HCT116 (cell line): Measurements from ENCODE around the gene CSHL1. TPM values are rescaled to one million over a fixed set of nuclear protein-coding genes. Genes with fewer than 3 reads are reported as not detected.

ENCODE experiments used
- ATAC-seq: fragments of 200-7000 bp; cut with Tn5 transposase; 2 replicates; pipeline ENCODE4 v1.9.1; 2020; ENCODE audit warnings: mild to moderate bottlenecking, moderate library complexity
- BruUV-seq: library from RNA; stranded (reverse); fragments of 400-500 nt; replicated peaks from 2 replicates; lab custom pipeline; 2021; lab: Mats Ljungman, UMichigan
- CTCF ChIA-PET: fragments of 300-600 bp; sonication (Branson Sonifier 250); formaldehyde crosslinking; loops from one replicate; lab custom pipeline; 2021; ENCODE audit warnings: antibody characterized with exemption; lab: Charles Lee
- POLR2A ChIA-PET: fragments of 300-600, 350-600 bp; sonication (Branson Sonifier 250); formaldehyde crosslinking; loops from one replicate; lab custom pipeline; 2021; ENCODE audit warnings: antibody characterized with exemption; lab: Charles Lee
- RAD21 ChIA-PET, 2 experiments: fragments of 300-600 bp; sonication (Branson Sonifier 250); formaldehyde crosslinking; loops; one replicate each; lab custom pipeline; 2023; ENCODE audit warnings: low total read pairs in 2 of 2; ENCODE audit not compliant: uncharacterized antibody in 2 of 2, unreplicated experiment in 2 of 2, low non-redundant PET in 1 of 2; lab: Charles Lee
- DNase-seq: peaks from one replicate; pipeline ENCODE4 v3.0.0-alpha.2; 2010; ENCODE audit warnings: low read depth, low spot score
- H2AFZ ChIP-seq: fragments of 200-600 bp; shearing (Covaris generic), sonication (generic); 2 replicates; pipeline ENCODE4 v1.6.1; 2017; ENCODE audit warnings: low read depth, mixed run types, mixed read lengths, antibody characterized with exemption, low read length; ENCODE audit not compliant: poor library complexity, severe bottlenecking
- H3K27ac ChIP-seq: 2 replicates; pipeline ENCODE4 v1.5.1; 2012; ENCODE audit warnings: low read depth, low read length
- H3K27me3 ChIP-seq: fragments of 200-600 bp; sonication (generic); 2 replicates; pipeline ENCODE4 v1.6.1; 2016; ENCODE audit warnings: mixed run types, low read length, mixed read lengths; ENCODE audit not compliant: insufficient read depth
- H3K36me3 ChIP-seq, 2 experiments: fragments of 200-500 bp in 1 of 2; fragments of 200-600 bp in 1 of 2; sonication (Bioruptor generic) in 1 of 2; sonication (generic) in 1 of 2; 2 replicates each; pipeline versions ENCODE4 v1.5.1 to v1.6.1; 2014 to 2016; ENCODE audit warnings: low read length in 2 of 2, inconsistent platforms in 1 of 2, mixed read lengths in 1 of 2, mixed run types in 1 of 2; ENCODE audit not compliant: insufficient read depth in 2 of 2, control insufficient read depth in 1 of 2
- H3K4me1 ChIP-seq, 2 experiments: fragments of 200-600 bp in 1 of 2; sonication (generic) in 1 of 2; 2 replicates each; pipeline versions ENCODE4 v1.5.1 to v1.6.1; 2012 to 2017; ENCODE audit warnings: low read length in 2 of 2, inconsistent platforms in 1 of 2, mild to moderate bottlenecking in 1 of 2, mixed read lengths in 1 of 2, mixed run types in 1 of 2, moderate library complexity in 1 of 2; ENCODE audit not compliant: insufficient read depth in 2 of 2, control insufficient read depth in 1 of 2
- H3K4me2 ChIP-seq: fragments of 200-600 bp; sonication (generic); 2 replicates; pipeline ENCODE4 v1.6.1; 2017; ENCODE audit warnings: mixed run types, low read length, mixed read lengths
- H3K4me3 ChIP-seq, 2 experiments: fragments of 200-600 bp in 1 of 2; sonication (generic) in 1 of 2; replicated peaks in 1 of 2; 2 replicates each; pipeline ENCODE4 v1.5.1; 2011 to 2016; ENCODE audit warnings: low read length in 2 of 2, control low read depth in 1 of 2, low read depth in 1 of 2, mild to moderate bottlenecking in 1 of 2, mixed read lengths in 1 of 2, mixed run types in 1 of 2
- H3K79me2 ChIP-seq: fragments of 200-600 bp; sonication (generic); 2 replicates; pipeline ENCODE4 v1.6.1; 2017; ENCODE audit warnings: mild to moderate bottlenecking, mixed run types, low read length, moderate library complexity, mixed read lengths; ENCODE audit not compliant: insufficient read depth
- H3K9ac ChIP-seq: fragments of 200-600 bp; sonication (generic); 2 replicates; pipeline ENCODE4 v1.6.1; 2016; ENCODE audit warnings: low read length, mixed read lengths
- H3K9me2 ChIP-seq: fragments of 200-600 bp; sonication (generic), shearing (Covaris generic); 2 replicates; pipeline ENCODE4 v1.6.1; 2017; ENCODE audit warnings: mixed run types, mild to moderate bottlenecking, moderate library complexity; ENCODE audit not compliant: insufficient read depth
- H3K9me3 ChIP-seq, 2 experiments: fragments of 200-500 bp in 1 of 2; fragments of 200-600 bp in 1 of 2; sonication (Bioruptor generic) in 1 of 2; sonication (generic) in 1 of 2; 2 replicates each; pipeline ENCODE4 v1.6.1; 2014 to 2017; ENCODE audit warnings: low read length in 2 of 2, mixed read lengths in 2 of 2, inconsistent platforms in 1 of 2, low read depth in 1 of 2, mild to moderate bottlenecking in 1 of 2, mixed run types in 1 of 2, moderate library complexity in 1 of 2; ENCODE audit not compliant: control insufficient read depth in 1 of 2, insufficient read depth in 1 of 2
- H4K20me1 ChIP-seq: fragments of 200-600 bp; sonication (generic), shearing (Covaris generic); 2 replicates; pipeline ENCODE4 v1.6.1; 2017; ENCODE audit warnings: mixed run types, mild to moderate bottlenecking, moderate library complexity; ENCODE audit not compliant: insufficient read depth
- CTCF ChIP-seq, 3 experiments: fragments of 200-600 bp in 1 of 3; sonication (generic) in 1 of 3; IDR thresholded peaks in 2 of 3; conservative IDR thresholded peaks in 1 of 3; 2 replicates each; pipeline ENCODE4 v1.5.1; 2012 to 2017; ENCODE audit warnings: low read depth in 2 of 3, low read length in 2 of 3, antibody characterized with exemption in 1 of 3, borderline replicate concordance in 1 of 3, control low read depth in 1 of 3, mild to moderate bottlenecking in 1 of 3, mixed read lengths in 1 of 3, mixed run types in 1 of 3, moderate library complexity in 1 of 3; ENCODE audit not compliant: insufficient read depth in 1 of 3
- ZNF274 ChIP-seq: fragments of 200-500 bp; sonication (Bioruptor generic); IDR thresholded peaks from 2 replicates; pipeline ENCODE4 v1.6.1; 2014; ENCODE audit warnings: mild to moderate bottlenecking, low read depth, low read length, inconsistent platforms
- intact Hi-C: fragments of 100-400 bp; cut with micrococcal nuclease; formaldehyde crosslinking; loops from 2 replicates; pipeline ENCODE4 v1.10.0; 2022
- total RNA-seq: library from RNA; stranded (reverse); gene quantifications from one replicate; pipeline ENCODE4 v1.2.1, GENCODE V29; 2021; ENCODE audit not compliant: unreplicated experiment

Gene CSHL1
- total RNA-seq, 1 experiment from 2014 or later, result not detected

DNA sequence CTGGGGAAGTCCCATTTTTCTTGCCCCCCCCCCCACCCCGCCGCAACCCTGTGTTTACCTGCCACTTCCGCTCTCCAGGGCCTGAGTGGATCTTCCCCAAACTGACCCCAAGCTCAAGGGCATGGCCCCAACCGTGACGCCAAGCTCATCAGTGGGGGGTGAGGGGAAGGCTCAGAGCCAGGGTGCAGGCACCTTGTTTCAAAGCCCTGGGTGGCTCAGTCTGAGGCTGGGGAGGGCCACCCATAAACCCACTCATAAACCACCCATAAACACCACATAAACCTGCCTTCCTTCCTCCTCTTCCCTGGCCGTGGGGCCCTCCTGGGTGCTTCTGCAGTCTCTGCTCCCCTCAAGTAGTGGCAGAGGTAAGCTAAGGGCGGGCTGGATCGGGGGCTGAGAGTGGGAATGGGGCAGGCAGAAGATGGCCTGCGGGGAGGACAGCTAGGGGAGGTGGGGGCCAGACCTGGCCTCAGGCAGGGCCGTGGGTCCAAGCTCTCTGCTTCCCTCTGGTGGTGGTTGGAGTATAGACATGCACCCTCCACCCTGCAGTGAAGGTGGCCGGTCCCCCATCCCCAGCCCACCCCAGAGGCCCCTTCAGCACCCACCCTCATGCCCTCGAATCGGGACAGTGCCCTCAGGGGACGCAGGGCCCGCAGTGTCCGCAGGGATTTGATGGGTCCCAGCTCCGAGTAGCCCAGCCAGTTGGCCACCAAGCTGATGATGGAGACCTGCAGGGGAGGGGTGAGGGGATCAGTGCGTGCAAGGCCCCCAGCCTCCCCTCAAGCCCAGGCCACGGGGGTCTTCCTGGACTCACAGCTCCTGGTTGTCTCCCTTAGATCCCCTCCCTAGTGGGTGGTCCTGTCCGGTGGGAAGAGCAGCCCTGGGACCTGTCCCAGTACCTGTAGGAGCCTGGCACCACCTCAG lies 35.6 kb upstream of the CSHL1 start:
- Histone ChIP-seq H3K4me2 (no peak overlapping the region), H3K4me3 (no peak overlapping the region), H3K27ac (no peak overlapping the region), H3K4me1 (peaks cover 0 to 10% of the 10 kb centered on the region in 2 experiments; a peak in 1 of 4 replicates), H2AFZ (no peak overlapping the region), H3K9me2 (no peaks in the 10 kb centered on the region), H4K20me1 (no peaks in the 10 kb centered on the region), H3K27me3 (no peaks in the 10 kb centered on the region), H3K36me3 (no peaks in the 10 kb centered on the region), H3K9ac (no peak overlapping the region), H3K79me2 (no peaks in the 10 kb centered on the region), H3K9me3 (no peaks in the 10 kb centered on the region)
- peak; percentile 86 for ATAC-seq
- ChIA-PET POLR2A (interaction anchor here (0.8 kb wide), 1 partner anchor 27 kb away, joined by 3 read pairs; no protein-coding TSS in a partner anchor), CTCF (interaction anchor here (0.6 to 2.9 kb wide), 32 partner anchors 8 to 487 kb away, joined by 3 to 69 read pairs (median 6); partner anchors contain the start of genes CD79B and GH1), RAD21 (interaction anchor here (0.6 to 2.2 kb wide), 6 partner anchors 24 to 187 kb away, joined by 3 to 20 read pairs (median 4); partner anchors contain the start of genes CSHL1 (in 1 of the 2) and GH1 (in 1 of the 2))
- DNase-seq, result peak; percentile 22
- BruUV-seq, result no TSS peak
- no peak for TF ChIP-seq ZNF274
- peak; percentile 58 to 83 (median 83) for TF ChIP-seq CTCF (IDR thresholded peaks at IDR 0.05 in 2 of 3, conservative IDR thresholded peaks at IDR 0.05 in 1 of 3; ENCODE audit: borderline replicate concordance in 1 of 3, insufficient read depth in 1 of 3, low read depth in 2 of 3, low read length in 2 of 3)
- intact Hi-C loops, result loop anchor here (1.0 kb wide), 1 partner anchor 27 kb away; no protein-coding TSS in a partner anchor
